BJ (cell line): ENCODE data around the gene MAB21L4. TPM values are rescaled to one million over a fixed set of nuclear protein-coding genes. Genes with fewer than 3 reads are reported as not detected.
A peak's percentile ranks its signal among the peaks of the same experiment; 100 is the strongest.

Source experiments
- CTCF ChIA-PET: fragments of 350-600 bp; formaldehyde crosslinking; extraction: SDS; loops from one replicate; lab custom pipeline; 2021; ENCODE audit warnings: antibody characterized with exemption, inconsistent platforms; lab: Yijun Ruan, JAX
- POLR2A ChIA-PET: fragments of 300-600 bp; sonication (Branson Sonifier 250); formaldehyde crosslinking; extraction: SDS; loops from one replicate; lab custom pipeline; 2021; ENCODE audit warnings: antibody characterized with exemption; lab: Charles Lee
- DNase-seq: peaks from one replicate; pipeline ENCODE4 v3.0.0-alpha.2; 2011; ENCODE audit warnings: low read depth
- H3K27me3 ChIP-seq: 2 replicates; pipeline ENCODE4 v1.6.0; 2011; ENCODE audit warnings: low read length; ENCODE audit not compliant: control insufficient read depth, insufficient read depth
- H3K36me3 ChIP-seq: 2 replicates; pipeline ENCODE4 v1.5.1; 2011; ENCODE audit warnings: low read length; ENCODE audit not compliant: control insufficient read depth, insufficient read depth
- H3K4me3 ChIP-seq: 2 replicates; pipeline ENCODE4 v1.5.1; 2011; ENCODE audit warnings: low read depth, mild to moderate bottlenecking, control low read depth, low read length
- polyA plus RNA-seq: library from polyadenylated mRNA; depleted of rRNA; stranded (reverse); fragments of >200 nt; gene quantifications from 2 replicates; pipeline ENCODE4 v1.2.3, GENCODE V29; 2011
- TF ChIP-seq, protein P1 (sequence below): IDR thresholded peaks from 2 replicates; pipeline ENCODE4 v1.5.1; 2011; ENCODE audit warnings: low read depth, mild to moderate bottlenecking, control low read depth, inconsistent platforms, low read length, moderate library complexity; ENCODE audit not compliant: insufficient read depth

Gene MAB21L4
- polyA plus RNA-seq, 1 experiment: not detected

DNA sequence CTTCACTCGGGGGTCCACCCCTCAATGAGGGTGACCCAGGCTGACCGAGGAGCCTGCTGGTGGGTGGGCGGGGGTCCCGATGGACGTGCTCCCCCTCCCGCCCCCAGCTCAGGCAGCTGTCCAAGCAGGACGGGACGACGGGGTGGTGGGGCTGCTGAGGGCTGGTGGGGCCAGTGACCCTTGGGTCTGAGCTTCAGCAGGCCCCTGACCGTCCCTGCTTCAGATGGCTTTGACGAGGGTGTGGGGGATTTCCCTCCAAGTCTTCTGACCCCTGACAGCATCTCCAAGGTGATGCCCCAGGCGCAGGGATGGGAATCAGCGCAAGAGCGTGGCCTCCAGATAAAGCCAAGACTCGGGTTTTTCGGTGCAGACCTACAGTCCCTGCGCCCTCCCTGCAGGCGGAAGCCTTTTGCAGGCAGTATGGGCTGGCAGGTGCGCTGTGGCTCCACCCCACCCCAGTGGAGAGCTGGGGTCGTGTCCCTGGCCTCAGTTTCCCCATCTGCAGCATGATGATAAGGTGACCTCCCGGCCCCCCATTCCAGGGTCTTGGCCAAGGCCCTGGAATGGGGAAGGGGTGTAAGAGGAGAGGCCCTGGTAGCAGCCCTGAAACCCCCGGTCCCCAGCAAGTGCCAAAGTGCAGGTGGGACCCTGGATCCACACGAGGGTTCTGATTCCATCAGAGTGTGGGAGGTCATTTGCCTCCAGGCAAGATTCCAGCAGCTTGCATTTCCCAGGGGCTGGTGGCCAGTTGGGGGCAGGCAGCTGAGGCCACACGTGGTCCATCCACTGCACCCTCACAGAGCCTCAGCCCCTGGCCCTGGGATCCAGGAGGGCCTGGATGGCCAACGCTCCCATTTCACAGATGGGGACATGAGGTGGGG lies 18.9 kb upstream of the MAB21L4 start:
- no peaks in the 10 kb centered on the region for H3K36me3 ChIP-seq
- CTCF ChIA-PET: interaction anchor here (0.5 to 3.1 kb wide), 37 partner anchors 9 to 697 kb away, joined by 3 to 21 read pairs (median 4); partner anchors contain the start of genes CROCC2, MTERF4, PASK and PPP1R7
- POLR2A ChIA-PET: no interaction called here
- TF ChIP-seq, protein P1, sequence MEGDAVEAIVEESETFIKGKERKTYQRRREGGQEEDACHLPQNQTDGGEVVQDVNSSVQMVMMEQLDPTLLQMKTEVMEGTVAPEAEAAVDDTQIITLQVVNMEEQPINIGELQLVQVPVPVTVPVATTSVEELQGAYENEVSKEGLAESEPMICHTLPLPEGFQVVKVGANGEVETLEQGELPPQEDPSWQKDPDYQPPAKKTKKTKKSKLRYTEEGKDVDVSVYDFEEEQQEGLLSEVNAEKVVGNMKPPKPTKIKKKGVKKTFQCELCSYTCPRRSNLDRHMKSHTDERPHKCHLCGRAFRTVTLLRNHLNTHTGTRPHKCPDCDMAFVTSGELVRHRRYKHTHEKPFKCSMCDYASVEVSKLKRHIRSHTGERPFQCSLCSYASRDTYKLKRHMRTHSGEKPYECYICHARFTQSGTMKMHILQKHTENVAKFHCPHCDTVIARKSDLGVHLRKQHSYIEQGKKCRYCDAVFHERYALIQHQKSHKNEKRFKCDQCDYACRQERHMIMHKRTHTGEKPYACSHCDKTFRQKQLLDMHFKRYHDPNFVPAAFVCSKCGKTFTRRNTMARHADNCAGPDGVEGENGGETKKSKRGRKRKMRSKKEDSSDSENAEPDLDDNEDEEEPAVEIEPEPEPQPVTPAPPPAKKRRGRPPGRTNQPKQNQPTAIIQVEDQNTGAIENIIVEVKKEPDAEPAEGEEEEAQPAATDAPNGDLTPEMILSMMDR: no peak
- no peaks in the 10 kb centered on the region for H3K27me3 ChIP-seq
- no peak overlapping the region for H3K4me3 ChIP-seq
- DNase-seq: no peak

DNA sequence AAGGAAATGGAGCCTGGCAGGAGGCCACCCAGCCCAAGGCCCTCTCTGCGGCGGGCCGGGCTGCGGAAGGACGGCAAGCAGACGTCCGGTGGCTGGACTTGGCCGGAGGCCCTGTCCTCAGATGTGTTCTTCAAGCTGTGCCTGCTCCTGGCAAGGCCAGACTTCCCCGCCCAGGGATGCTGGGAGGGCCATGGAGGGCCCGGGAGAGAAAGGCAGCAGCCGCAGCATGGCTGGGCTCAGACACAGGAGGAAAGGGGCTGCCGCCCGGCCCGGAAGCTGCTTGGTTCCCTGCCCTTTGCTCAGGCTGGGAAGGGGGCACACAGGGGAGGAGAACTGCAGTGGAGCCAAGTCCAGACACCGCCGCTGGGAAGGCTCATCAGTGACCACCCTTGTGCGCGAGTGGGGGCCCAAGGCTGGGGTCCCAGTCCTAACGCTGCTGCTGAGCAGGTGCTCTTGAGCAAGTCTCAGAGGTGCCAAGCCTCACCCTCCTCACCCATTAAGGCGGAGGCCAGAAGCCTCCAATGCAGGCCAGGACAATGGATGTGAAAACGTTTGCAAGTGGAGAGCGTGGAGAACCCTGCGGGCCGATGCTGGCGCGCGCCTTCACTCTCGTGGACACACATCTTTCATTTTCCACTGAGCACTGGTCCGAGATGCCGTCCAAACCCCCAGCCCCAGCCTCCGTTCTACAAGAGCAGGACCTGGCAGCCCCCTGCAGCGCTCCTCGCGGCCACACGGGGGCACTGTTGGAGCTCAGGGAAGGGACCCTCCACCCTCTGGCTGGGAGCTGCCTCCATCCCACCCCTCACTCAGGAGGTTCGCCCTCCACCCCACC lies 18.1 kb upstream of the MAB21L4 start:
- ChIA-PET POLR2A (no interaction called here), CTCF (interaction anchor here (0.5 to 3.1 kb wide), 44 partner anchors 8 to 698 kb away, joined by 3 to 21 read pairs (median 4); partner anchors contain the start of genes CROCC2, MTERF4, PASK and PPP1R7)
- Histone ChIP-seq H3K27me3 (no peaks in the 10 kb centered on the region), H3K36me3 (no peaks in the 10 kb centered on the region), H3K4me3 (no peak overlapping the region)
- TF ChIP-seq, protein P1: peak; percentile 97
- no peak for DNase-seq

DNA sequence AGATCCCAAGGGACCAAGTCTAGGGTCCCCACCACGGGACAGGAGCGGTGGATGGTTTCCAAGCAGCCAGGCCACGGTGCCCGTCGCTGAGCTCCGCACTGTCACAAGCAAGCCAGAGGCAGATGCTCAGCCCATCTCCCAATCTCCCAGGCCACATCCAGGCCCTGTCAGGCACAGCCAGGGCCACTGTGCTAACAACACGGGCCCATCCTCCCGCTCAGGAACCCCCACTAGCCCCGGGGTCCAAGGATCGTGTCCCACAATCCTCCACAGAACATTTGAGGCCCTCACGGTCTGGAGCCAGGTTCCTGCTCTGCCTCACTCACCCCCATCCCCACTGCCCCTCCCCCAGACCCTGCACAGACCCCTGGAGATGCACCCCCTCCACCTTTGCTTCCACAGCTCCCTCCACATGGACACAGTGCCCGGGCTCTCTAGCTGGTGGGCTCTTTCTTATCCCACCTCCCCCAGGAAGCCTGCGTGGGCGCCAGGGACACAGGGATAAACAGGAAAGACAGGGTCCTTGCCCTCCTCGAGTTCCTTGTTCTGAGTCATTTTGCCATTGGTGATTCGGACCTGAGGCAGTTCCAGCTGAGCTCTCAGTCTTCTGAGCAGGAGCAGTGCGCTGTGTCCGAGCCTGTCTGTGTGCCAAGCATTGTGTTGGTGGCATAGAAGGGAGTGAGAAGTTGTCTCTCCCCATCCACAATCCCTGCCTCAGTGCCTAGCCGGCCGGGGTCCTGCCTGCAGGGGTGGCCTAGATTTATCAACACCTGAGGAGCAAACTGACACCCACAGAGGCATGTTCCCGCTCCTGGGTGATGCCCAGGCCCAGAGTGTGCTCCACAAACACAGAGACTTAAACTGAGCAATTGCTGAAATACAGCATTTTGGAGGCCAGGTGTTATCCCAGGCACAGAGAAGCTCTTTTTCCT lies 17.2 kb upstream of the MAB21L4 start:
- DNase-seq: no peak
- POLR2A ChIA-PET: no interaction called here
- TF ChIP-seq, protein P1: no peak

DNA sequence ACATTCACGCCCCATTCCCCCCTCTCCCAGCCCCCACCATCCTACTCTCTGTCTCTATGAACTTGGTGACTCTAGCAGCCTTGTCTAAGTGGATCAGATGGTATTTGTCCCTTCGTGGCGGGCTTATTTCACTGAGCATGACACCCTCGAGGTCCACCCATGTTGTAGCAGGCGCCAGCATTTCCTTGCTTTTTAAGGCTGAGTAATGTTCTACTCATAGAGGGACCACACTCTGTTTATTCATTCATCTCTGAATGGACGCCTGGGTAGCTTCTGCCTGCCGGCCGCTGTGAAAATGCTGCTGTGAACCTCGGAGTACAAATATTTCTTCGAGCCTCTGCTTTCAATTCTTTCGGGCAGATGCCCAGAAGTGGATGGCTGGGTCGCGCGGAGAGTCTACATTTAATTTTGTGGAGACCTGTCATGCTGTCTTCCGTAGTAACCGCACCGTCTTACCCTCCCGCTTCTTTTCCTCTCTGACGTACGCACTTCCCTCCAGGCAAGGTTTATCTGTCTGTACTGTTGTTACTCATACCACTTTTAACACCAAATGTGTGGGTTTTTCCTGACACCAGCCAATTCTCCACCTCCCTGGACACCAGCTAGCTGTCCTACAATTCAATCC lies 15.8 kb upstream of the MAB21L4 start:
- H3K4me3 ChIP-seq: no peak overlapping the region
- TF ChIP-seq, protein P1: no peak

More for the DNA sequence above, 17.2 kb upstream of the MAB21L4 start:
- Histone ChIP-seq H3K4me3 (no peak overlapping the region), H3K27me3 (no peaks in the 10 kb centered on the region), H3K36me3 (no peaks in the 10 kb centered on the region)
- CTCF ChIA-PET: interaction anchor here (0.8 to 3.1 kb wide), 22 partner anchors 9 to 237 kb away, joined by 3 to 21 read pairs (median 4); partner anchors contain the start of genes MTERF4, PASK and PPP1R7

More for the DNA sequence above, 15.8 kb upstream of the MAB21L4 start:
- POLR2A ChIA-PET: no interaction called here
- Histone ChIP-seq H3K36me3 (no peaks in the 10 kb centered on the region), H3K27me3 (peaks cover 4% of the 10 kb centered on the region)
- CTCF ChIA-PET: interaction anchor here (2.2 to 2.4 kb wide), 2 partner anchors 12 to 88 kb away, joined by 6 to 18 read pairs; no protein-coding TSS in a partner anchor
- no peak for DNase-seq
